HEK293 (cell line): ENCODE data around the gene PKLR.

Source experiments
- REPIN1 ChIP-seq: fragments of 450-650 bp; formaldehyde crosslinking; IDR thresholded peaks from 2 replicates; pipeline ENCODE4 v1.5.1; 2017; ENCODE audit warnings: missing biosample characterization, missing genetic modification characterization, low read depth
- ZNF169 ChIP-seq: fragments of 450-650 bp; formaldehyde crosslinking; IDR thresholded peaks from 2 replicates; pipeline ENCODE4 v1.5.1; 2016; ENCODE audit warnings: missing biosample characterization, missing genetic modification characterization
- ZNF221 ChIP-seq: fragments of 450-650 bp; formaldehyde crosslinking; IDR thresholded peaks from 2 replicates; pipeline ENCODE4 v1.5.1; 2017; ENCODE audit warnings: missing biosample characterization, missing genetic modification characterization, borderline replicate concordance
- ZNF24 ChIP-seq: fragments of 450-650 bp; formaldehyde crosslinking; IDR thresholded peaks from 2 replicates; pipeline ENCODE4 v1.5.1; 2016; ENCODE audit warnings: missing biosample characterization, missing genetic modification characterization
- ZNF311 ChIP-seq: fragments of 450-650 bp; formaldehyde crosslinking; IDR thresholded peaks from 2 replicates; pipeline ENCODE4 v1.5.1; 2017; ENCODE audit warnings: missing biosample characterization, missing genetic modification characterization, borderline replicate concordance
- ZNF404 ChIP-seq: fragments of 450-650 bp; formaldehyde crosslinking; IDR thresholded peaks from 2 replicates; pipeline ENCODE4 v1.5.1; 2017; ENCODE audit warnings: missing biosample characterization, missing genetic modification characterization
- ZNF792 ChIP-seq: fragments of 450-650 bp; formaldehyde crosslinking; IDR thresholded peaks from 2 replicates; pipeline ENCODE4 v1.5.1; 2016; ENCODE audit warnings: missing biosample characterization, missing genetic modification characterization
- ZXDB ChIP-seq: fragments of 450-650 bp; formaldehyde crosslinking; IDR thresholded peaks from 2 replicates; pipeline ENCODE4 v1.5.1; 2016; ENCODE audit warnings: missing biosample characterization, missing genetic modification characterization
- TF ChIP-seq, protein P1 (sequence below): IDR thresholded peaks from 2 replicates; pipeline ENCODE4 v1.6.1; 2011; ENCODE audit warnings: mild to moderate bottlenecking, low read depth, low read length, borderline replicate concordance
- TF ChIP-seq, protein P2 (sequence below): fragments of 450-650 bp; formaldehyde crosslinking; IDR thresholded peaks from 2 replicates; pipeline ENCODE4 v1.5.1; 2016; ENCODE audit warnings: missing biosample characterization, missing genetic modification characterization
- TF ChIP-seq, protein P3 (sequence below): fragments of 450-650 bp; formaldehyde crosslinking; IDR thresholded peaks from 2 replicates; pipeline ENCODE4 v1.5.1; 2016; ENCODE audit warnings: missing biosample characterization, missing genetic modification characterization, low read depth
- TF ChIP-seq, protein P4 (sequence below): fragments of 450-650 bp; formaldehyde crosslinking; IDR thresholded peaks from 2 replicates; pipeline ENCODE4 v1.5.1; 2016; ENCODE audit warnings: missing biosample characterization, missing genetic modification characterization

DNA sequence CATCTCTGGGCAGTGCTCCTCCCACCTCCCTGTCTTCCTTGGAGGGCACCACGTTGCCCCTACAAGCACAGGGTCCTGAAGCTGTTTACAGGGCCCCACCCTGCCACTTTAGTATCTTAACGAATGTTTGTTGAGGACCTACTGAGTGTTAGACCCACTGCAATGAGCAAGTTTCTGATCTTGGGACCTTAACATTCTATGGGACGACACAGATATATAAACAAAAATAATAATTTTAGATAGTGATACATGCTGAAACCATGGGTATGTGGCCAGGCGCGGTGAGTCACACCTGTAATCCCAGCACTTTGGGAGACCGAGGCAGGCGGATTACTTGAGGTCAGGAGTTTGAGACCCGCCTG, 56.1 kb downstream of the PKLR start:
- TF ChIP-seq, protein P1, sequence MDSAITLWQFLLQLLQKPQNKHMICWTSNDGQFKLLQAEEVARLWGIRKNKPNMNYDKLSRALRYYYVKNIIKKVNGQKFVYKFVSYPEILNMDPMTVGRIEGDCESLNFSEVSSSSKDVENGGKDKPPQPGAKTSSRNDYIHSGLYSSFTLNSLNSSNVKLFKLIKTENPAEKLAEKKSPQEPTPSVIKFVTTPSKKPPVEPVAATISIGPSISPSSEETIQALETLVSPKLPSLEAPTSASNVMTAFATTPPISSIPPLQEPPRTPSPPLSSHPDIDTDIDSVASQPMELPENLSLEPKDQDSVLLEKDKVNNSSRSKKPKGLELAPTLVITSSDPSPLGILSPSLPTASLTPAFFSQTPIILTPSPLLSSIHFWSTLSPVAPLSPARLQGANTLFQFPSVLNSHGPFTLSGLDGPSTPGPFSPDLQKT = no peak
- TF ChIP-seq, protein P2, sequence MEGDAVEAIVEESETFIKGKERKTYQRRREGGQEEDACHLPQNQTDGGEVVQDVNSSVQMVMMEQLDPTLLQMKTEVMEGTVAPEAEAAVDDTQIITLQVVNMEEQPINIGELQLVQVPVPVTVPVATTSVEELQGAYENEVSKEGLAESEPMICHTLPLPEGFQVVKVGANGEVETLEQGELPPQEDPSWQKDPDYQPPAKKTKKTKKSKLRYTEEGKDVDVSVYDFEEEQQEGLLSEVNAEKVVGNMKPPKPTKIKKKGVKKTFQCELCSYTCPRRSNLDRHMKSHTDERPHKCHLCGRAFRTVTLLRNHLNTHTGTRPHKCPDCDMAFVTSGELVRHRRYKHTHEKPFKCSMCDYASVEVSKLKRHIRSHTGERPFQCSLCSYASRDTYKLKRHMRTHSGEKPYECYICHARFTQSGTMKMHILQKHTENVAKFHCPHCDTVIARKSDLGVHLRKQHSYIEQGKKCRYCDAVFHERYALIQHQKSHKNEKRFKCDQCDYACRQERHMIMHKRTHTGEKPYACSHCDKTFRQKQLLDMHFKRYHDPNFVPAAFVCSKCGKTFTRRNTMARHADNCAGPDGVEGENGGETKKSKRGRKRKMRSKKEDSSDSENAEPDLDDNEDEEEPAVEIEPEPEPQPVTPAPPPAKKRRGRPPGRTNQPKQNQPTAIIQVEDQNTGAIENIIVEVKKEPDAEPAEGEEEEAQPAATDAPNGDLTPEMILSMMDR (tag by site-specific recombination) = no peak
- TF ChIP-seq ZNF221 (tag by site-specific recombination) (no peak), ZNF169 (tag by site-specific recombination) (no peak), ZXDB (tag by site-specific recombination) (no peak), ZNF792 (tag by site-specific recombination) (no peak), ZNF311 (tag by site-specific recombination) (no peak), ZNF24 (no peak), ZNF404 (no peak), REPIN1 (tag by site-specific recombination) (no peak)
- TF ChIP-seq, protein P3, sequence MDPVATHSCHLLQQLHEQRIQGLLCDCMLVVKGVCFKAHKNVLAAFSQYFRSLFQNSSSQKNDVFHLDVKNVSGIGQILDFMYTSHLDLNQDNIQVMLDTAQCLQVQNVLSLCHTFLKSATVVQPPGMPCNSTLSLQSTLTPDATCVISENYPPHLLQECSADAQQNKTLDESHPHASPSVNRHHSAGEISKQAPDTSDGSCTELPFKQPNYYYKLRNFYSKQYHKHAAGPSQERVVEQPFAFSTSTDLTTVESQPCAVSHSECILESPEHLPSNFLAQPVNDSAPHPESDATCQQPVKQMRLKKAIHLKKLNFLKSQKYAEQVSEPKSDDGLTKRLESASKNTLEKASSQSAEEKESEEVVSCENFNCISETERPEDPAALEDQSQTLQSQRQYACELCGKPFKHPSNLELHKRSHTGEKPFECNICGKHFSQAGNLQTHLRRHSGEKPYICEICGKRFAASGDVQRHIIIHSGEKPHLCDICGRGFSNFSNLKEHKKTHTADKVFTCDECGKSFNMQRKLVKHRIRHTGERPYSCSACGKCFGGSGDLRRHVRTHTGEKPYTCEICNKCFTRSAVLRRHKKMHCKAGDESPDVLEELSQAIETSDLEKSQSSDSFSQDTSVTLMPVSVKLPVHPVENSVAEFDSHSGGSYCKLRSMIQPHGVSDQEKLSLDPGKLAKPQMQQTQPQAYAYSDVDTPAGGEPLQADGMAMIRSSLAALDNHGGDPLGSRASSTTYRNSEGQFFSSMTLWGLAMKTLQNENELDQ = no peak
- TF ChIP-seq, protein P4, sequence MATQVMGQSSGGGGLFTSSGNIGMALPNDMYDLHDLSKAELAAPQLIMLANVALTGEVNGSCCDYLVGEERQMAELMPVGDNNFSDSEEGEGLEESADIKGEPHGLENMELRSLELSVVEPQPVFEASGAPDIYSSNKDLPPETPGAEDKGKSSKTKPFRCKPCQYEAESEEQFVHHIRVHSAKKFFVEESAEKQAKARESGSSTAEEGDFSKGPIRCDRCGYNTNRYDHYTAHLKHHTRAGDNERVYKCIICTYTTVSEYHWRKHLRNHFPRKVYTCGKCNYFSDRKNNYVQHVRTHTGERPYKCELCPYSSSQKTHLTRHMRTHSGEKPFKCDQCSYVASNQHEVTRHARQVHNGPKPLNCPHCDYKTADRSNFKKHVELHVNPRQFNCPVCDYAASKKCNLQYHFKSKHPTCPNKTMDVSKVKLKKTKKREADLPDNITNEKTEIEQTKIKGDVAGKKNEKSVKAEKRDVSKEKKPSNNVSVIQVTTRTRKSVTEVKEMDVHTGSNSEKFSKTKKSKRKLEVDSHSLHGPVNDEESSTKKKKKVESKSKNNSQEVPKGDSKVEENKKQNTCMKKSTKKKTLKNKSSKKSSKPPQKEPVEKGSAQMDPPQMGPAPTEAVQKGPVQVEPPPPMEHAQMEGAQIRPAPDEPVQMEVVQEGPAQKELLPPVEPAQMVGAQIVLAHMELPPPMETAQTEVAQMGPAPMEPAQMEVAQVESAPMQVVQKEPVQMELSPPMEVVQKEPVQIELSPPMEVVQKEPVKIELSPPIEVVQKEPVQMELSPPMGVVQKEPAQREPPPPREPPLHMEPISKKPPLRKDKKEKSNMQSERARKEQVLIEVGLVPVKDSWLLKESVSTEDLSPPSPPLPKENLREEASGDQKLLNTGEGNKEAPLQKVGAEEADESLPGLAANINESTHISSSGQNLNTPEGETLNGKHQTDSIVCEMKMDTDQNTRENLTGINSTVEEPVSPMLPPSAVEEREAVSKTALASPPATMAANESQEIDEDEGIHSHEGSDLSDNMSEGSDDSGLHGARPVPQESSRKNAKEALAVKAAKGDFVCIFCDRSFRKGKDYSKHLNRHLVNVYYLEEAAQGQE (tag by site-specific recombination) = no peak
